DMS79 (cell line): Measurements from ENCODE around the gene SUGT1.
"Not testable (repeated sequence)": the region's sequence is repeated elsewhere in the genome, so short reads cannot be mapped to it uniquely, and the experiment has no call there.

Source experiments
- DNase-seq: peaks from one replicate; lab custom pipeline; 2025; lab: John Stamatoyannopoulos, UW

SUGT1 gene

GRCh38 chr13:52669677-52670076 lies 17.0 kb downstream of the SUGT1 start:
- DNase-seq: no peak

DNA sequence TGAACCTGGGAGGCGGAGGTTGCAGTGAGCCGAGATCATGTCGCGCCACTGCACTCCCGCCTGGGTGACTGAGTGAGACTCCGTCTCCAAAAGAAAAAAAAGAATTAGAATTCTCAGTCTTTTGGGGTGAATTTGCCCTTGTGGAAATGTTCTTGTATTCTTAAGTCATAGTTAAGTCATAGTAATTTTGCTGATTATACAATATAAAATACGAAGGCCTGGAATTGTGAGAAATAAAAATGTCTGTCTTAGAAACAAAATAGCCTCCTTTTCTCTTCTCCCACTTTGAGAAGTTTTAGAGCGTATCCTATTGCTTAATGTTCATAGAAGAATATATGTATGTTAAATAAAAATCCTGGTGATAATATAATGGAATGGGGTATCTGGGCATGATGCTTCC lies 18.1 kb downstream of the SUGT1 start:
- DNase-seq: no peak

GRCh38 chr13:52673465-52673864 lies 20.8 kb downstream of the SUGT1 start:
- DNase-seq: peak; percentile 20

- DNase-seq: no peak
These were observed 25.2 kb downstream of the SUGT1 start for GRCh38 chr13:52677823-52678222.

- not testable (repeated sequence) for DNase-seq
These were observed 33.2 kb downstream of the SUGT1 start for GRCh38 chr13:52685806-52686205.

DNA sequence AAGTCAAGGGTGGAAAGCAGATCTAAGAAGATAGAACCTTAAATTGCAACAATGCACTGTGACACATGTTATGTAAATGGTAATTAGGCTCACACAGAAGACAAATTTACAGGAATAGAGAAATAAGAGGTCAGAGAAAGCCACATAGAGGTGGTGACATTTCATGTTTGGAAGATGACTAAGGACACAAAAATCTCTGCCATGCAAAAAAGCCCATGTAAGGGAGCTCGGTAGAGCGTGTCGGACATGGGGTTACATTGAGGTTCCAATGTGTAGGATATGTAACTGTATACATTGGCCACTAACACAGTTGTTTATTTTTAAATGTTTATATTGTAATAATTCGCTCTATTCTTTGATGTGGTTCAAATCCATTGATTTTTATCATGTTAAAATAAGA lies 33.7 kb downstream of the SUGT1 start:
- DNase-seq: no peak

DNA sequence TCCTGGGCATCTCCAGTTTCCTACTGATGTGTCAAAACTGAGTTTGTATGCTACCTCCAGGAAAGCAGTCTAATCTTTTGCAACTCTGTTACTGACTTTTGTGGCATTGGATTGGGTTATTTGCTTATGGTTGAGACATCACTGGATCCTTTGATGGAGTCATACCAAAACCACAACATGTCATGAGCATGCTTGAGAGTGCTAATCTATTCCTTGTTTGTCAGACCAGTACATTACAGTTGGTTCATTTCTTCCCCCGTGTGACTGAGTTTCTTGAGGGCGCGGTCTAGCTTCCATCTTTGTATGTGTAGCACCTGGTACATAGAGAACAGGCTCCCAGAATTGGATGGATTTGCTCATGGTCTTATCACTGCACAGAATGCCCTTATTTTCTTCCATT lies 43.2 kb downstream of the SUGT1 start:
- no peak for DNase-seq

- DNase-seq: no peak
These were observed 43.9 kb downstream of the SUGT1 start for GRCh38 chr13:52696566-52696965.

DNA sequence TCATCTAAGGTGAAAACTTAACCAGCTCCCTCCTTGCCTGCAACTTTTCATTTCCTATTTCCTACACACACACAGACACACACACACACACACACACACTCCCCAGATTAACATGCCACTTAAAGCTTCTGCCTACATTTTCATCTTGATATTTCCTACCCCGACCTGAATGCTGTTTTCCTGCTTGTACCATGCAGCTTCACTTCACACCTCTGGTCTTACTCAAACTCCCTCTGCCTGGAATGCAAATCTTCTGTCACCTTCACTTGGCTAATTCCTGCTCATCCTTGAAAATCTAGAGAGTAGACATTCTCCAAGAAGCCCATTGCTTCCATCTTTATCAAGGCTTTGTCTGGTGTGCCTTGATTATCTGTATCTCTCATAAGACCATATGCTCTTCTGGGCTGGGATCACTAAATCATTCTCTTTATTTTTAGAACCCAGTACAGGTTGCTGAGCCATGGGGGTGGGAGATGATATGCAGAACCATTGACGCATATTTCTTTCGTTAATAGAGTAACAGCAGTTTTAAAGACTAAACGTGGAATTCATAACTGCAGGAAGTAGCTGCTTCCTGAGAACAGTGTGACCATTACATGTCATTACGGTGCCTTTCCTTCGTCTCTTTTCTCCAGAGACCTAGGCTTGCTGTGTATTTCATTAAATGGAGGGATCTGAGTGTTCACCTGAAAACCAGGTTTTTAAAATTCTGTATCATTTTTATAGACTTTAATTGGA lies 49.3 kb downstream of the SUGT1 start:
- no peak for DNase-seq

GRCh38 chr13:52703482-52703881 lies 50.8 kb downstream of the SUGT1 start:
- DNase-seq: no peak

DNA sequence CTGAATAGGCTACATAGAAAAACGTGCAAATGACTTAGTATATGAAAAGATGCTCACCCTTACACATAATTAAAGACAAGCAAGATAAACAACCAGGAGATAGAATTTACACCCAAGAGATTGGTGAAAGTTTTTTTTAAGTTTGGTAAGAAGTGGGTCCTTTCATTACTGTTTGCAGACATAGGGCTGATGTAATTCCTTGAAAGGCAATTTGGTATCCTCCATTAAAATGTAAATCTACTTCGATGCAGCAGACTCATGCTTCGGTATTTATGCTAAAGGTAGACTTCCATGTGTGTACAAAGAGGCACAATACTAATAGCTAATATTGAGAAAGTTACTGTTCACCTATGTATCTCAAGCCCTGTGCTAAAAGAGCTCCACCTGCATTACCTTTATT lies 53.4 kb downstream of the SUGT1 start:
- DNase-seq: no peak

GRCh38 chr13:52707375-52707774 lies 54.7 kb downstream of the SUGT1 start:
- no peak for DNase-seq

GRCh38 chr13:52708266-52708665 lies 55.6 kb downstream of the SUGT1 start:
- not testable (repeated sequence) for DNase-seq

GRCh38 chr13:52711286-52711685 lies 58.6 kb downstream of the SUGT1 start:
- DNase-seq: no peak

GRCh38 chr13:52712385-52712784 lies 59.7 kb downstream of the SUGT1 start:
- no peak for DNase-seq

GRCh38 chr13:52713894-52714293 lies 61.3 kb downstream of the SUGT1 start:
- no peak for DNase-seq

DNA sequence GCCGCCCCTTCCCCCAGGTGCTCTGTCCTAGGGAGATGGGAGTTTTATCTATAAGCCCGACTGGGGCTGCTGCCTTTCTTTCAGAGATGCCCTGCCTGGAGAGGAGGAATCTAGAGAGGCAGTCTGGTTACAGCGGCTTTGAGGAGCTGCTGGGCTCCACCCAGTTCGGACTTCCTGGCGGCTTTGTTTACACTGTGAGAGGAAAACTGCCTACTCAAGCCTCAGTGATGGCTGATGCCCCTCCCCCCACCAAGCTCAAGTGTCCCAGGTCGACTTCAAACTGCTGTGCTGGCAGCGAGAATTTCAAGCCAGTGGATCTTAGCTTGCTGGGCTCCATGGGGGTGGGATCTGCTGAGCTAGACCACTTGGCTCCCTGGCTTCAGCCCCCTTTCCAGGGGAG lies 68.3 kb downstream of the SUGT1 start:
- not testable (repeated sequence) for DNase-seq

- not testable (repeated sequence) for DNase-seq
These were observed 68.7 kb downstream of the SUGT1 start for GRCh38 chr13:52721356-52721755.

DNA sequence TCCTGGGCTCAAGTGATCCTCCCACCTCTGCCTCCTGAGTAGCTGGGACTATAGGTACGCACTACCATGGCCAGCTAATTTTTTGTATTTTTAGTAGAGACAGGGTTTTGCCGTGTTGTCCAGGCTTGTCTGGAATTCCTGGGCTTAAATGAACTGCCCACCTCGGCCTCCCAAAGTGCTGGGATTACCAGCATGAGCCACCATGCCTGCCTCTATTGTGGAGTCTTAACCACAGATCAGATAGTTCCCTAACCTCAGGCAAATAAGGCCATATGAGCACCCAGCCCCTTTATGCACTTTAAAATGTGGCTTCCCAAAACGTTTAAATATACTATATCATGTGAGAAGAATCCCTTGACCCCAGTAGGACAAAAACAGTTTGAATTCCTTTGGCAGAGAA lies 70.5 kb downstream of the SUGT1 start:
- DNase-seq: no peak

- no peak for DNase-seq
These were observed 72.7 kb downstream of the SUGT1 start for GRCh38 chr13:52725302-52725701.

- no peak for DNase-seq
These were observed 73.6 kb downstream of the SUGT1 start for GRCh38 chr13:52726258-52726657.

DNA sequence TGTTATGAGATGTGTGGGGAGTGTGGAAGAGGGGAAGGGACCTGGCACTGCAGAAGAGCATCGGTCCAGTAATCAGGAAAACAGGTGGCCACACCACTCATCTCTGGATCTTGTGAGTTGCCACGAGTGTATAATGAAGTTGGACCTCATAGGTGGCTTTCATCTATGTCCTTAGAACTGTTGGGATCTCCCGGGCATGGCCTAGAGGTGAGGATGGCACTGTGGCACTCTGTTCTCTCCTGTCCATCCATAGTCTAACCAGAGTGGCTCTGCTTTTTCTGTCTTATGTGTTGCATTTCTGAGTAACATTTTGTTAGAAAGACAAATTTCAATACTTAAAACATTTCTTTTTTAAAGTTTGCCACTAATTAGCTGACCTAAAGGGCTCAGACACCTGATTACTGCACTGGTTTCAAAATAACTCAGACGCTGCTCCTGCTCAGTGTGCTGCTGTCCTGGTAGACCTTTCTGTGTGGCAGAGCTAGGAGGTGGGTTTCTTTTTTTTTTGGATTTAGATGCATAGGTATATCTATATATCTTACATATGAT lies 81.5 kb downstream of the SUGT1 start:
- DNase-seq: no peak

GRCh38 chr13:52736891-52737290 lies 84.3 kb downstream of the SUGT1 start:
- DNase-seq: no peak

- no peak for DNase-seq
These were observed 84.8 kb downstream of the SUGT1 start for GRCh38 chr13:52737451-52737850.
